SK-N-SH treated with all-trans-retinoic acid at 6 μM for 48 hours (cell line): ENCODE measurements around the gene ABCF2.

Experiments
- ATAC-seq: fragments of 200-7000 bp; cut with Tn5 transposase; 3 replicates; pipeline ENCODE4 v1.9.1; 2020; ENCODE audit warnings: mild to moderate bottlenecking, moderate library complexity
- ARNTL ChIP-seq: fragments of 450-650 bp; formaldehyde crosslinking; IDR thresholded peaks from 2 replicates; pipeline ENCODE4 v1.5.0; 2020; ENCODE audit warnings: low read depth, mild to moderate bottlenecking, moderate library complexity, borderline replicate concordance
- BACH2 ChIP-seq: fragments of 250-450 bp; sonication (Bioruptor Pico); IDR thresholded peaks from 2 replicates; pipeline ENCODE4 v1.9.0; 2021; ENCODE audit warnings: mild to moderate bottlenecking, borderline replicate concordance
- CSDC2 ChIP-seq: fragments of 250-450 bp; sonication (Bioruptor Pico); IDR thresholded peaks from 2 replicates; pipeline ENCODE4 v1.5.0; 2020; ENCODE audit warnings: mild to moderate bottlenecking, moderate library complexity
- ESRRG ChIP-seq: fragments of 250-450 bp; sonication (Bioruptor Pico); IDR thresholded peaks from 2 replicates; pipeline ENCODE4 v1.6.1; 2021; ENCODE audit warnings: mild to moderate bottlenecking
- GLIS3 ChIP-seq: fragments of 250-450 bp; sonication (Bioruptor Pico); IDR thresholded peaks from 2 replicates; pipeline ENCODE4 v1.5.0; 2020; ENCODE audit warnings: mild to moderate bottlenecking, moderate library complexity
- ISL1 ChIP-seq: fragments of 250-450 bp; sonication (Bioruptor Pico); IDR thresholded peaks from 2 replicates; pipeline ENCODE4 v2.1.2; 2022; ENCODE audit warnings: mild to moderate bottlenecking, moderate library complexity
- PPARA ChIP-seq: fragments of 250-450 bp; sonication (Bioruptor Pico); IDR thresholded peaks from 2 replicates; pipeline ENCODE4 v1.5.0; 2020; ENCODE audit warnings: mild to moderate bottlenecking, borderline replicate concordance
- RARB ChIP-seq: fragments of 250-450 bp; sonication (Bioruptor Pico); IDR thresholded peaks from 2 replicates; pipeline ENCODE4 v1.8.0; 2021; ENCODE audit warnings: mild to moderate bottlenecking, moderate library complexity
- SNAI2 ChIP-seq: fragments of 250-450 bp; sonication (Bioruptor Pico); IDR thresholded peaks from 2 replicates; pipeline ENCODE4 v1.5.0; 2020; ENCODE audit warnings: mild to moderate bottlenecking, moderate library complexity
- TCF4 ChIP-seq: fragments of 250-450 bp; sonication (Bioruptor Pico); IDR thresholded peaks from 2 replicates; pipeline ENCODE4 v1.8.0; 2021; ENCODE audit warnings: mild to moderate bottlenecking, moderate library complexity, borderline replicate concordance
- TOX ChIP-seq: fragments of 250-450 bp; sonication (Bioruptor Pico); IDR thresholded peaks from 2 replicates; pipeline ENCODE4 v1.8.0; 2021; ENCODE audit warnings: mild to moderate bottlenecking, moderate library complexity, borderline replicate concordance
- ZC3H10 ChIP-seq: fragments of 250-450 bp; sonication (Bioruptor Pico); IDR thresholded peaks from 2 replicates; pipeline ENCODE4 v1.5.1; 2021; ENCODE audit warnings: mild to moderate bottlenecking, moderate library complexity
- ZFP3 ChIP-seq: fragments of 250-450 bp; sonication (Bioruptor Pico); IDR thresholded peaks from 2 replicates; pipeline ENCODE4 v1.5.0; 2020; ENCODE audit warnings: mild to moderate bottlenecking, moderate library complexity
- ZFP30 ChIP-seq: fragments of 450-650 bp; formaldehyde crosslinking; IDR thresholded peaks from 2 replicates; pipeline ENCODE4 v1.5.0; 2022; ENCODE audit warnings: mild to moderate bottlenecking, moderate library complexity
- ZNF565 ChIP-seq: fragments of 450-650 bp; formaldehyde crosslinking; conservative IDR thresholded peaks from 2 replicates; pipeline ENCODE4 v1.5.0; 2020; ENCODE audit warnings: low read depth, mild to moderate bottlenecking, moderate library complexity
- ZNF70 ChIP-seq: fragments of 450-650 bp; formaldehyde crosslinking; IDR thresholded peaks from 2 replicates; pipeline ENCODE4 v1.5.0; 2020; ENCODE audit warnings: mild to moderate bottlenecking, moderate library complexity
- ZNF8 ChIP-seq: fragments of 450-650 bp; formaldehyde crosslinking; IDR thresholded peaks from 2 replicates; pipeline ENCODE4 v1.5.0; 2020; ENCODE audit warnings: mild to moderate bottlenecking, moderate library complexity
- TF ChIP-seq, protein P1 (sequence below): fragments of 250-450 bp; sonication (Bioruptor Pico); IDR thresholded peaks from 2 replicates; pipeline ENCODE4 v1.8.0; 2020; ENCODE audit warnings: mild to moderate bottlenecking, moderate library complexity, borderline replicate concordance
- TF ChIP-seq, protein P2 (sequence below): fragments of 250-450 bp; sonication (Bioruptor Pico); IDR thresholded peaks from 2 replicates; pipeline ENCODE4 v1.5.1; 2020; ENCODE audit warnings: low read depth, mild to moderate bottlenecking, moderate library complexity
- TF ChIP-seq, protein P3 (sequence below): fragments of 250-450 bp; sonication (Bioruptor Pico); IDR thresholded peaks from 2 replicates; pipeline ENCODE4 v1.8.0; 2021; ENCODE audit warnings: low read depth, mild to moderate bottlenecking, moderate library complexity, borderline replicate concordance
- TF ChIP-seq, protein P4 (sequence below): fragments of 250-450 bp; sonication (Bioruptor Pico); IDR thresholded peaks from 2 replicates; pipeline ENCODE4 v1.5.0; 2020; ENCODE audit warnings: mild to moderate bottlenecking, moderate library complexity
- TF ChIP-seq, protein P5 (sequence below): fragments of 250-450 bp; sonication (Bioruptor Pico); IDR thresholded peaks from 2 replicates; pipeline ENCODE4 v1.5.1; 2021; ENCODE audit warnings: mild to moderate bottlenecking, moderate library complexity

ABCF2 gene

DNA sequence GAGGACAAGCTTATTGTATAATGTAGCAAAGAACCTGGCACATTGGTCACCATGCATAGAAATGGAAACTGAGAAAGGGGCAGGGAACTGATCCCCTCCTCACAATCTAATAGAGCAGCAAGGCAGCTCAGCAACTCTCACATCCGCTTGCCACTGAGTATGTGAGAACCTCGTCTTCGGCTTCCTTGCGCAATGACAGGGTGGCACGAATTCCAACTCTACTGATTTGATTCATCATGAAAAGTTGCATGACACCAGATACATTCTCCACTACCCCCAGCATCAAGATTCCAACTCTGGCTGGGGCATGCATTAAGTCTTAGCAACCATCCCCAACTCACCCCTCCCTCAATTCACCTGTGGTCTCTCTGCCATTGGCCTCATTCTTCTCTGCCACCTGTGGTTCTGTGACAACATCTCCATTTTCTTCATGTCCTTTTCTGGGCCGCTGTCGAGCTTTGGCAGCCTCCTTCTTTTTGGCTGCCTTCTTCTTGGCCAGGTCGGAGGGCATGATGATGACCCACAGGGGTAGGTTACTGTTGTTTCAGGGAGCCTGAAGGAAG, 976 bp downstream of the ABCF2 start:
- no peak for TF ChIP-seq ISL1
- no peak for TF ChIP-seq PPARA (CRISPR knock-in tag)
- TF ChIP-seq, protein P1, sequence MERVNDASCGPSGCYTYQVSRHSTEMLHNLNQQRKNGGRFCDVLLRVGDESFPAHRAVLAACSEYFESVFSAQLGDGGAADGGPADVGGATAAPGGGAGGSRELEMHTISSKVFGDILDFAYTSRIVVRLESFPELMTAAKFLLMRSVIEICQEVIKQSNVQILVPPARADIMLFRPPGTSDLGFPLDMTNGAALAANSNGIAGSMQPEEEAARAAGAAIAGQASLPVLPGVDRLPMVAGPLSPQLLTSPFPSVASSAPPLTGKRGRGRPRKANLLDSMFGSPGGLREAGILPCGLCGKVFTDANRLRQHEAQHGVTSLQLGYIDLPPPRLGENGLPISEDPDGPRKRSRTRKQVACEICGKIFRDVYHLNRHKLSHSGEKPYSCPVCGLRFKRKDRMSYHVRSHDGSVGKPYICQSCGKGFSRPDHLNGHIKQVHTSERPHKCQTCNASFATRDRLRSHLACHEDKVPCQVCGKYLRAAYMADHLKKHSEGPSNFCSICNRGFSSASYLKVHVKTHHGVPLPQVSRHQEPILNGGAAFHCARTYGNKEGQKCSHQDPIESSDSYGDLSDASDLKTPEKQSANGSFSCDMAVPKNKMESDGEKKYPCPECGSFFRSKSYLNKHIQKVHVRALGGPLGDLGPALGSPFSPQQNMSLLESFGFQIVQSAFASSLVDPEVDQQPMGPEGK (CRISPR knock-in tag), result no peak
- TF ChIP-seq, all 23 proteins: peak for 0
- no peak for ATAC-seq

DNA sequence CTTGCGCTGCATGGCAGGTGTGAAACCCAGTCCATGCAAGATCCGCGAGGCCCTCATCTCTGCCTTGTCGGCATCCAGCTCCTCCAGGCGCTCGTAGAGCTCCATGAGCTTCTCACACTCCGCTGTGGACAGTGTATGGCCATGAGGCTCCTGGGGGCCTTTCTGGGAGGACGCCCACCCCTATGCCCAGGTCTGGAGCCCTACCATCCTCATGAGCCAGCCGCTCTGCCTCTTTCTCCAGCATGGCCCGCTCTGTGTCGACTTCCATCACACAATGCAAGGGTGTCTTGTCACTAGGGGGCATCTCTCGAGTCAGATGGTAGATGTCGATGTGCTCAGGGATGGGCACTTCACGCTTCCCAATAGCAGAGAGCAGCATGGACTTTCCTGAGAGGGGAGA, 3.3 kb downstream of the ABCF2 start:
- no peak for ATAC-seq
- TF ChIP-seq TCF4 (no peak), ZC3H10 (no peak), BACH2 (CRISPR knock-in tag) (no peak), ZNF70 (CRISPR knock-in tag) (no peak), ZNF8 (CRISPR knock-in tag) (no peak), ZFP30 (CRISPR knock-in tag) (no peak), CSDC2 (CRISPR knock-in tag) (no peak), ESRRG (CRISPR knock-in tag) (no peak), ISL1 (no peak), RARB (CRISPR knock-in tag) (no peak), PPARA (CRISPR knock-in tag) (no peak), GLIS3 (CRISPR knock-in tag) (no peak), ZFP3 (CRISPR knock-in tag) (no peak), SNAI2 (no peak), TOX (no peak), ARNTL (no peak)
- TF ChIP-seq, protein P1 (CRISPR knock-in tag), result no peak
- TF ChIP-seq, protein P2, sequence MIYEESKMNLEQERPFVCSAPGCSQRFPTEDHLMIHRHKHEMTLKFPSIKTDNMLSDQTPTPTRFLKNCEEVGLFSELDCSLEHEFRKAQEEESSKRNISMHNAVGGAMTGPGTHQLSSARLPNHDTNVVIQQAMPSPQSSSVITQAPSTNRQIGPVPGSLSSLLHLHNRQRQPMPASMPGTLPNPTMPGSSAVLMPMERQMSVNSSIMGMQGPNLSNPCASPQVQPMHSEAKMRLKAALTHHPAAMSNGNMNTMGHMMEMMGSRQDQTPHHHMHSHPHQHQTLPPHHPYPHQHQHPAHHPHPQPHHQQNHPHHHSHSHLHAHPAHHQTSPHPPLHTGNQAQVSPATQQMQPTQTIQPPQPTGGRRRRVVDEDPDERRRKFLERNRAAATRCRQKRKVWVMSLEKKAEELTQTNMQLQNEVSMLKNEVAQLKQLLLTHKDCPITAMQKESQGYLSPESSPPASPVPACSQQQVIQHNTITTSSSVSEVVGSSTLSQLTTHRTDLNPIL (CRISPR knock-in tag), result no peak
- TF ChIP-seq, protein P3, sequence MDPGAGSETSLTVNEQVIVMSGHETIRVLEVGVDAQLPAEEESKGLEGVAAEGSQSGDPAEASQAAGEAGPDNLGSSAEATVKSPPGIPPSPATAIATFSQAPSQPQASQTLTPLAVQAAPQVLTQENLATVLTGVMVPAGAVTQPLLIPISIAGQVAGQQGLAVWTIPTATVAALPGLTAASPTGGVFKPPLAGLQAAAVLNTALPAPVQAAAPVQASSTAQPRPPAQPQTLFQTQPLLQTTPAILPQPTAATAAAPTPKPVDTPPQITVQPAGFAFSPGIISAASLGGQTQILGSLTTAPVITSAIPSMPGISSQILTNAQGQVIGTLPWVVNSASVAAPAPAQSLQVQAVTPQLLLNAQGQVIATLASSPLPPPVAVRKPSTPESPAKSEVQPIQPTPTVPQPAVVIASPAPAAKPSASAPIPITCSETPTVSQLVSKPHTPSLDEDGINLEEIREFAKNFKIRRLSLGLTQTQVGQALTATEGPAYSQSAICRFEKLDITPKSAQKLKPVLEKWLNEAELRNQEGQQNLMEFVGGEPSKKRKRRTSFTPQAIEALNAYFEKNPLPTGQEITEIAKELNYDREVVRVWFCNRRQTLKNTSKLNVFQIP (CRISPR knock-in tag), result no peak
- TF ChIP-seq, protein P4, sequence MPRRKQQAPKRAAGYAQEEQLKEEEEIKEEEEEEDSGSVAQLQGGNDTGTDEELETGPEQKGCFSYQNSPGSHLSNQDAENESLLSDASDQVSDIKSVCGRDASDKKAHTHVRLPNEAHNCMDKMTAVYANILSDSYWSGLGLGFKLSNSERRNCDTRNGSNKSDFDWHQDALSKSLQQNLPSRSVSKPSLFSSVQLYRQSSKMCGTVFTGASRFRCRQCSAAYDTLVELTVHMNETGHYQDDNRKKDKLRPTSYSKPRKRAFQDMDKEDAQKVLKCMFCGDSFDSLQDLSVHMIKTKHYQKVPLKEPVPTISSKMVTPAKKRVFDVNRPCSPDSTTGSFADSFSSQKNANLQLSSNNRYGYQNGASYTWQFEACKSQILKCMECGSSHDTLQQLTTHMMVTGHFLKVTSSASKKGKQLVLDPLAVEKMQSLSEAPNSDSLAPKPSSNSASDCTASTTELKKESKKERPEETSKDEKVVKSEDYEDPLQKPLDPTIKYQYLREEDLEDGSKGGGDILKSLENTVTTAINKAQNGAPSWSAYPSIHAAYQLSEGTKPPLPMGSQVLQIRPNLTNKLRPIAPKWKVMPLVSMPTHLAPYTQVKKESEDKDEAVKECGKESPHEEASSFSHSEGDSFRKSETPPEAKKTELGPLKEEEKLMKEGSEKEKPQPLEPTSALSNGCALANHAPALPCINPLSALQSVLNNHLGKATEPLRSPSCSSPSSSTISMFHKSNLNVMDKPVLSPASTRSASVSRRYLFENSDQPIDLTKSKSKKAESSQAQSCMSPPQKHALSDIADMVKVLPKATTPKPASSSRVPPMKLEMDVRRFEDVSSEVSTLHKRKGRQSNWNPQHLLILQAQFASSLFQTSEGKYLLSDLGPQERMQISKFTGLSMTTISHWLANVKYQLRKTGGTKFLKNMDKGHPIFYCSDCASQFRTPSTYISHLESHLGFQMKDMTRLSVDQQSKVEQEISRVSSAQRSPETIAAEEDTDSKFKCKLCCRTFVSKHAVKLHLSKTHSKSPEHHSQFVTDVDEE, result no peak

DNA sequence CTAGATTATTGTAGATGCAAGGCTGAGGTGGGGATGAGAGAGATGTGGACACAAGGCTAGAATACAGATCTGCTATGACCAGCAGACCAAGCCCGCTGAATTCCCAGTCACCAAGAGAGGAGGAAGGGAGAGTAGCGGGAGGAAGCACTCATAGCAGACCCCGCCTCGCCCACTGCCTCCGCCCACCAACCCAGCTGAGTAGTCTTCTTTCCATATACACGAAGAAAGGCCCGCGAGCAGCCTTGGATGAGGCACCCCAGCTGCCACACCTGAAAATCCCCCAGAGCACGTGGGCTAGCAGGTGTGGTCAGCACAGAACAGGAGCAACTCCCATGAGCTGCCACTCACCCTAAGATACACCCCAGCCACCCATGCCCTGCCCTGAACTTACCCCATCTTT, 8.8 kb downstream of the ABCF2 start:
- ATAC-seq, result no peak
- TF ChIP-seq ZNF565 (no peak), TCF4 (no peak), ZNF8 (CRISPR knock-in tag) (no peak), CSDC2 (CRISPR knock-in tag) (no peak), ARNTL (no peak), RARB (CRISPR knock-in tag) (no peak), ESRRG (CRISPR knock-in tag) (no peak), ISL1 (no peak), ZFP3 (CRISPR knock-in tag) (no peak)
- TF ChIP-seq, protein P1 (CRISPR knock-in tag), result no peak
- TF ChIP-seq, protein P4, result no peak
- TF ChIP-seq, protein P5, sequence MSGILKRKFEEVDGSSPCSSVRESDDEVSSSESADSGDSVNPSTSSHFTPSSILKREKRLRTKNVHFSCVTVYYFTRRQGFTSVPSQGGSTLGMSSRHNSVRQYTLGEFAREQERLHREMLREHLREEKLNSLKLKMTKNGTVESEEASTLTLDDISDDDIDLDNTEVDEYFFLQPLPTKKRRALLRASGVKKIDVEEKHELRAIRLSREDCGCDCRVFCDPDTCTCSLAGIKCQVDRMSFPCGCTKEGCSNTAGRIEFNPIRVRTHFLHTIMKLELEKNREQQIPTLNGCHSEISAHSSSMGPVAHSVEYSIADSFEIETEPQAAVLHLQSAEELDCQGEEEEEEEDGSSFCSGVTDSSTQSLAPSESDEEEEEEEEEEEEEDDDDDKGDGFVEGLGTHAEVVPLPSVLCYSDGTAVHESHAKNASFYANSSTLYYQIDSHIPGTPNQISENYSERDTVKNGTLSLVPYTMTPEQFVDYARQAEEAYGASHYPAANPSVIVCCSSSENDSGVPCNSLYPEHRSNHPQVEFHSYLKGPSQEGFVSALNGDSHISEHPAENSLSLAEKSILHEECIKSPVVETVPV (CRISPR knock-in tag), result no peak
